ENCODE measurements around the gene MTA3.

Gene MTA3

GRCh38 chr2:42568401-42569115 lies at the start of gene MTA3:
Gene MTA3, plus strand, starts transcription at chr2:42568632. Its CDS starts 114 bp downstream, at chr2:42568746.
- Histone ChIP-seq H3K4me3 (peak within 1 kb of the TSS; percentile 57), H3K4me1 (peaks cover 13% of the 10 kb centered on the region), H3K9me3 (no peaks in the 10 kb centered on the region), H3K27me3 (ENCODE audit: low read depth) (no peaks in the 10 kb centered on the region), H3K36me3 (replicated peaks) (peaks cover 34% of the 10 kb centered on the region)
- peak; percentile 56 to 87 for DNase-seq (ENCODE audit: low spot score in 2 of 2)
- in situ Hi-C loops (cut with MboI; ENCODE audit: low sequenced_read_pairs) = no loop called here

GRCh38 chr2:42519624-42520023 lies 48.8 kb upstream of the MTA3 start:
- in situ Hi-C loops (cut with MboI; ENCODE audit: low sequenced_read_pairs) = no loop called here
- peaks cover 3% of the 10 kb centered on the region; the same call in 1 of the 2 replicates for H3K4me1 ChIP-seq
- DNase-seq (ENCODE audit: low spot score in 2 of 2) = no peak
- H3K27me3 ChIP-seq (ENCODE audit: low read depth) = no peaks in the 10 kb centered on the region
- H3K9me3 ChIP-seq = no peaks in the 10 kb centered on the region; the same call in 1 of the 2 replicates
- H3K4me3 ChIP-seq = no peak overlapping the region
- H3K36me3 ChIP-seq (replicated peaks) = no peaks in the 10 kb centered on the region

- Histone ChIP-seq H3K27me3 (ENCODE audit: low read depth) (no peaks in the 10 kb centered on the region), H3K9me3 (no peaks in the 10 kb centered on the region; the same call in 1 of the 2 replicates), H3K4me1 (peaks cover 3% of the 10 kb centered on the region), H3K36me3 (replicated peaks) (no peaks in the 10 kb centered on the region), H3K4me3 (no peak overlapping the region)
- in situ Hi-C loops (cut with MboI; ENCODE audit: low sequenced_read_pairs) = no loop called here
- DNase-seq (ENCODE audit: low spot score in 2 of 2) = no peak
Measured at GRCh38 chr2:42522035-42522434, 46.4 kb upstream of the MTA3 start.

- Histone ChIP-seq H3K36me3 (replicated peaks) (no peaks in the 10 kb centered on the region), H3K4me1 (peaks cover 3% of the 10 kb centered on the region), H3K9me3 (no peaks in the 10 kb centered on the region; the same call in 1 of the 2 replicates), H3K4me3 (no peak overlapping the region), H3K27me3 (ENCODE audit: low read depth) (no peaks in the 10 kb centered on the region)
- in situ Hi-C loops (cut with MboI; ENCODE audit: low sequenced_read_pairs) = no loop called here
- DNase-seq (ENCODE audit: low spot score in 2 of 2) = no peak
Measured at GRCh38 chr2:42523341-42523740, 45.1 kb upstream of the MTA3 start.

GRCh38 chr2:42532397-42532796 lies 36.0 kb upstream of the MTA3 start:
- in situ Hi-C loops (cut with MboI; ENCODE audit: low sequenced_read_pairs) = no loop called here
- H3K4me1 ChIP-seq = no peaks in the 10 kb centered on the region; the same call in 1 of the 2 replicates
- no peak overlapping the region for H3K4me3 ChIP-seq
- no peaks in the 10 kb centered on the region for H3K9me3 ChIP-seq
- DNase-seq (ENCODE audit: low spot score in 2 of 2) = no peak
- no peaks in the 10 kb centered on the region for H3K36me3 ChIP-seq (replicated peaks)
- no peaks in the 10 kb centered on the region for H3K27me3 ChIP-seq (ENCODE audit: low read depth)

- Histone ChIP-seq H3K36me3 (replicated peaks) (no peaks in the 10 kb centered on the region), H3K27me3 (ENCODE audit: low read depth) (no peaks in the 10 kb centered on the region), H3K4me1 (peaks cover 9% of the 10 kb centered on the region), H3K4me3 (no peak overlapping the region), H3K9me3 (0 out of 2 replicates have a peak, but pooled peaks cover 3% of the 10 kb centered on the region)
- DNase-seq (ENCODE audit: low spot score in 2 of 2) = no peak
- in situ Hi-C loops (cut with MboI; ENCODE audit: low sequenced_read_pairs) = no loop called here
Measured at GRCh38 chr2:42537493-42537892, 30.9 kb upstream of the MTA3 start.

- Histone ChIP-seq H3K9me3 (0 out of 2 replicates have a peak, but pooled peaks cover 3% of the 10 kb centered on the region), H3K36me3 (replicated peaks) (no peaks in the 10 kb centered on the region), H3K4me1 (peaks cover 54% of the 10 kb centered on the region), H3K27me3 (ENCODE audit: low read depth) (no peaks in the 10 kb centered on the region), H3K4me3 (no peak overlapping the region)
- no peak for DNase-seq (ENCODE audit: low spot score in 2 of 2)
- in situ Hi-C loops (cut with MboI; ENCODE audit: low sequenced_read_pairs) = no loop called here
Measured at GRCh38 chr2:42542871-42543270, 25.6 kb upstream of the MTA3 start.

- in situ Hi-C loops (cut with MboI; ENCODE audit: low sequenced_read_pairs) = no loop called here
- H3K4me3 ChIP-seq = no peak overlapping the region
Measured at GRCh38 chr2:42545023-42545721, 23.3 kb upstream of the MTA3 start.

GRCh38 chr2:42545841-42546390 lies 22.5 kb upstream of the MTA3 start:
- in situ Hi-C loops (cut with MboI; ENCODE audit: low sequenced_read_pairs) = no loop called here
- peak; percentile 89 to 100 for DNase-seq (ENCODE audit: low spot score in 2 of 2)

More at GRCh38 chr2:42545023-42545721, 23.3 kb upstream of the MTA3 start:
- DNase-seq (ENCODE audit: low spot score in 2 of 2) = peak in 1 of 2 experiments; percentile 42
- H3K9me3 ChIP-seq = no peaks in the 10 kb centered on the region
- H3K36me3 ChIP-seq (replicated peaks) = no peaks in the 10 kb centered on the region
- peaks cover 59% of the 10 kb centered on the region for H3K4me1 ChIP-seq
- no peaks in the 10 kb centered on the region for H3K27me3 ChIP-seq (ENCODE audit: low read depth)

GRCh38 chr2:42547014-42547413 lies 21.4 kb upstream of the MTA3 start:
- H3K4me3 ChIP-seq = no peak overlapping the region
- peak; percentile 82 to 86 for DNase-seq (ENCODE audit: low spot score in 2 of 2)
- H3K36me3 ChIP-seq (replicated peaks) = no peaks in the 10 kb centered on the region
- H3K9me3 ChIP-seq = no peaks in the 10 kb centered on the region
- peaks cover 56% of the 10 kb centered on the region for H3K4me1 ChIP-seq
- H3K27me3 ChIP-seq (ENCODE audit: low read depth) = no peaks in the 10 kb centered on the region
- in situ Hi-C loops (cut with MboI; ENCODE audit: low sequenced_read_pairs) = no loop called here

More at GRCh38 chr2:42545841-42546390, 22.5 kb upstream of the MTA3 start:
- Histone ChIP-seq H3K4me1 (peaks cover 59% of the 10 kb centered on the region), H3K27me3 (ENCODE audit: low read depth) (no peaks in the 10 kb centered on the region), H3K36me3 (replicated peaks) (no peaks in the 10 kb centered on the region), H3K4me3 (no peak overlapping the region), H3K9me3 (no peaks in the 10 kb centered on the region)

GRCh38 chr2:42547446-42548295 lies 20.8 kb upstream of the MTA3 start:
- Histone ChIP-seq H3K27me3 (ENCODE audit: low read depth) (no peaks in the 10 kb centered on the region), H3K4me1 (peaks cover 52% of the 10 kb centered on the region), H3K36me3 (replicated peaks) (no peaks in the 10 kb centered on the region), H3K9me3 (no peaks in the 10 kb centered on the region), H3K4me3 (no peak overlapping the region)
- in situ Hi-C loops (cut with MboI; ENCODE audit: low sequenced_read_pairs) = no loop called here
- DNase-seq (ENCODE audit: low spot score in 2 of 2) = peak; percentile 73 to 83

GRCh38 chr2:42550870-42551269 lies 17.6 kb upstream of the MTA3 start:
- Histone ChIP-seq H3K4me1 (peaks cover 26% of the 10 kb centered on the region), H3K4me3 (no peak overlapping the region), H3K27me3 (ENCODE audit: low read depth) (no peaks in the 10 kb centered on the region), H3K9me3 (no peaks in the 10 kb centered on the region), H3K36me3 (replicated peaks) (no peaks in the 10 kb centered on the region)
- in situ Hi-C loops (cut with MboI; ENCODE audit: low sequenced_read_pairs) = no loop called here
- no peak for DNase-seq (ENCODE audit: low spot score in 2 of 2)

- H3K4me1 ChIP-seq = peaks cover 4% of the 10 kb centered on the region
- H3K36me3 ChIP-seq (replicated peaks) = no peaks in the 10 kb centered on the region
- no peak overlapping the region for H3K4me3 ChIP-seq
- H3K27me3 ChIP-seq (ENCODE audit: low read depth) = no peaks in the 10 kb centered on the region
- no peaks in the 10 kb centered on the region for H3K9me3 ChIP-seq
- DNase-seq (ENCODE audit: low spot score in 2 of 2) = no peak
- in situ Hi-C loops (cut with MboI; ENCODE audit: low sequenced_read_pairs) = no loop called here
Measured at GRCh38 chr2:42554392-42554791, 14.0 kb upstream of the MTA3 start.

All from HAP-1 (cell line).